Measurements from ENCODE around the gene DAPK2. TPM values are rescaled to one million over a fixed set of nuclear protein-coding genes. Genes with fewer than 3 reads are reported as not detected.

Gene DAPK2
- total RNA-seq, 4 donors from 2014 or later = 28.5 to 70.8 (median 52.7) TPM

DNA sequence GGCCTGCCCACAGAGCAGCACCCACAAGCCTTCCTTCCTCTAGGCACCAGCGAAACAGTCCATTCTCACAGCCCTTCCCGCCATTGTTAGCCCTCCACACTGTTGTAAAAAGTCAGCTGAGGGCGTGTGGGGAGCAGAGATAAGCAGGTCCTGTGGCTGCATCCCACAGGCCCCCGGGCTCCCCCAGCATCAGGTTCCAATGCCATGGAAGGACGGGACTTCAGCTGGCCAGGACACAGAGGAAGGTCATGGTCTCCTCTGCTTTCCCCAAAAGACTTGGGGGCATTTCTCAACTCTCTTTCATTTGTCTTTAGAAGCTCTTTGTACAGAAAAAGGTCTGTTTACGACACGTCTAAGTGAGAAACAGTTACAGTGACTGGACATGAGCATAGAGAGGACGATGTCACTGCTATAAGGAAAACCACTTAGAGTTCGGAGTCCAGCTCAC, 127.4 kb downstream of the DAPK2 start:
- H3K27ac ChIP-seq = peak overlapping the region; percentile 22 to 79 (median 73)
- intact Hi-C loops (cut with DNase I; ENCODE audit: low total_unique reads) = no loop called here

DNA sequence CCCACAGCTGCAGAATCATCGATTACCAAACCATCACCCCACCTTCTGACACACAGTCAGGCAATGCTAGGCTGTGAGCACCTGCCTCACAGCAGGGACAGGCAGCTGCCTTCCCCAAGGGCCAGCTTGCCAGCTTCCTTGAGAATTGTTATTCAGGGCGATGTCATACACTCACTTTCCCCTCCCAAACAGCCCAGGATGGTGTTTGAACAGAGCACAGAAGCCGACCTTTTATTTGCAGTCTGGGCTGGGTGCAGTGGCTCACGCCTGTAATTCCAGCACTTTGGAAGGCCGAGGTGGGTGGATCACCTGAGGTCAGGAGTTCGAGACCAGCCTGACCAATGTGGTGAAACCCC, 128.0 kb downstream of the DAPK2 start:
- Histone ChIP-seq H3K27ac (peak overlapping the region; percentile 22 to 79 (median 73)), H3K4me1 (peaks cover 39 to 46% of the 10 kb centered on the region in 2 donors), H3K4me3 (no peak overlapping the region), H3K9me3 (no peaks in the 10 kb centered on the region), H3K36me3 (peaks cover 0 to 15% of the 10 kb centered on the region in 2 donors), H3K27me3 (no peaks in the 10 kb centered on the region)
- in situ Hi-C loops (cut with MboI; ENCODE audit: low sequenced_read_pairs in 4 of 4) (no loop called here), intact Hi-C loops (cut with DNase I; ENCODE audit: low total_unique reads) (no loop called here)
- DNase-seq (no peak), ATAC-seq (no peak)
- TF ChIP-seq POLR2A (IDR thresholded peaks at IDR 0.05) (no peak), CTCF (IDR thresholded peaks at IDR 0.05 in 4 of 5, conservative IDR thresholded peaks at IDR 0.05 in 1 of 5) (no peak)

More for the DNA sequence above, 127.4 kb downstream of the DAPK2 start:
- ATAC-seq (no peak), DNase-seq (no peak)
- Histone ChIP-seq H3K36me3 (peaks cover 0 to 22% of the 10 kb centered on the region in 2 donors), H3K27me3 (no peaks in the 10 kb centered on the region), H3K9me3 (no peaks in the 10 kb centered on the region), H3K4me1 (peaks cover 39 to 46% of the 10 kb centered on the region in 2 donors), H3K4me3 (no peak overlapping the region)
- in situ Hi-C loops (cut with MboI; ENCODE audit: low sequenced_read_pairs in 4 of 4) = no loop called here
- TF ChIP-seq CTCF (IDR thresholded peaks at IDR 0.05 in 4 of 5, conservative IDR thresholded peaks at IDR 0.05 in 1 of 5) = no peak
- TF ChIP-seq POLR2A (IDR thresholded peaks at IDR 0.05) = no peak

DNA sequence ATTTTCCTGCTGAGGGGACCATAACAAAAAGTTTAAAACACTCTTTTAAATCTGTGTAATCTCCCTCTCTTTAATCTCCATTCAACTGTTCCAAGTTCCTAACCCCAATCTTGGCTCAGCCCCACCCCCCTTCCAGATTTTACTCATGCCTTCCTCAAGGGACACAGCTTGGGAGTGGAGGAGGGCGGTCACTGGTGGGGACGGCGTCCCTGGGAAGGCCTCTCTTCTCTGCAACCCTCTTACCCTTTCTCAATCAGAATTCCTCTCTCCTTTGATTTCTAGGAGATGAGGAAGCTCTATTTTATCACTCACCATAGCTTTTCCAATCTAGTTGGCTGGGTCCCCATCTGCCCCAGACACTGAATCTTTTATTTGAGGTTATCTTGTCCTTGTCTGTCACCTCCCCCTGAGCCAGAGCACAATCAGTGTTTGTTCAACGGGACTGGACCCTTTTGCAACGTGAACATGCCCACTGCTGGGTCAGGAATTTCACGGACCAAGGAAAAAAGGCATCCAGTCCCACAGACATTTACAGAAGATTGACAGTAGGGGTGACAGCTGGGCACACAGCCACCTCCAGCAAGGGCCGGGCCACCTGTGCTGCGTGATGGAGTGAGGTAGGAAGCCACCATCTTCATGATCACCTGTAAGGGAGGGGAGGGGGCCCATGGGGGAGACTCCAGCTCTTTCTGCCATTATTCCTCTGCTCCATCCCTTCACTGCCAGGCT, 128.5 kb downstream of the DAPK2 start:
- TF ChIP-seq POLR2A (IDR thresholded peaks at IDR 0.05) (no peak), CTCF (IDR thresholded peaks at IDR 0.05 in 4 of 5, conservative IDR thresholded peaks at IDR 0.05 in 1 of 5) (no peak)
- no peak for ATAC-seq
- in situ Hi-C loops (cut with MboI; ENCODE audit: low sequenced_read_pairs in 4 of 4) = no loop called here
- Histone ChIP-seq H3K36me3 (peaks cover 0 to 11% of the 10 kb centered on the region in 2 donors), H3K9me3 (no peaks in the 10 kb centered on the region), H3K27me3 (no peaks in the 10 kb centered on the region), H3K4me3 (no peak overlapping the region), H3K4me1 (peaks cover 39 to 44% of the 10 kb centered on the region in 2 donors), H3K27ac (peak overlapping the region; percentile 22 to 79 (median 73))
- DNase-seq = peak in 1 of 2 donors; percentile 48
- intact Hi-C loops (cut with DNase I; ENCODE audit: low total_unique reads) = loop anchor here (2.0 kb wide), 1 partner anchor 129 kb away; the partner anchor contains the start of gene DAPK2

DNA sequence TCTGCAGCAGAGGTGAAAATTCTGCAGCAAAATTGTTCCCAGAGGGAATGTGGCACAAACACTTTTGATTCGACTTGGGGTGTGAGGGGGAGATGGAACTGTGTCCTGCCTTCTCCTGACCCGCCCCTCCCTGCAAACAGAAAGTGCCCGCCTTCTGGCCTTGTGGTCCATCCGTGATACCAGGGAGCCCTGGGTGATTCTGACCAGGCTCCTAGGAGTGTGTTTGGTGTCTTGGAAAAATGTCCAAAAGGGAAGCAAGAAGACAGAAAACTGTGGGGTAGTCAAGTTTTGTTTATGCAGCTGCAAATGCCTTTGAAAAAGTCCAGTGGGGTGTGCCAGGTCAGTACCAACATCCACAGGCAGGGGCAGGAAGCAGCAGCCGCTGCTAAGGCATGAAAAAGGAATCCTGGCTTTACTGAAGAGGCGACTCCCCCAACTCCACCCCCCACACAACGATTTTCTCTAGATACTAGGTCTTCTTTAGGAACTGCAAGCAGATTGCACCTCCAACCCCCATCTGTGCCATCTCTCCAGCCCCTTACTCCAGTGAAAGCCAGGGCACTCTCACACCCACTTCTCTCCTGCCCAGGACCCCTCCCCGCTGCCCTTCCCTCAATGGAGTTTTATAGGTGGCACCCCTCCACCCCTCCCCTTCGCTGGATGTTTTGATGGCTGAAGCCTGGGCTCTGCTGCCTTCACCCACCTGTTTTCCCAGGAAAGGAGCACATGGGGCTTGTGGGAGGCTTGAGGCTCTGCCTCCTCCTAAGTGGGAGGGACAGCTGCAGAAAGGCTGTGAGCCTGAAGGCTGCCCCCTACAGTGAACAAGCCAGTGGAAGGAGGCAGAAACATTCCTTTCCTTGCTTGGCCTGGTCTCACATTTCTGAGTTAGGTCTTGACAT, 130.2 kb downstream of the DAPK2 start:
- ATAC-seq = peak; percentile 9 to 47

More for the DNA sequence above, 130.2 kb downstream of the DAPK2 start:
- H3K4me1 ChIP-seq = peaks cover 37 to 39% of the 10 kb centered on the region in 2 donors
- no peaks in the 10 kb centered on the region for H3K36me3 ChIP-seq
- H3K4me3 ChIP-seq = no peak overlapping the region
- no peaks in the 10 kb centered on the region for H3K27me3 ChIP-seq
- no peak for DNase-seq
- peak overlapping the region; percentile 68 to 79 (median 73) for H3K27ac ChIP-seq
- H3K9me3 ChIP-seq = no peaks in the 10 kb centered on the region
- TF ChIP-seq CTCF (IDR thresholded peaks at IDR 0.05 in 4 of 5, conservative IDR thresholded peaks at IDR 0.05 in 1 of 5) (peak; percentile 7 to 64 (median 56)), POLR2A (IDR thresholded peaks at IDR 0.05) (no peak)
- intact Hi-C loops (cut with DNase I; ENCODE audit: low total_unique reads) = loop anchor here (2.0 kb wide), 1 partner anchor 131 kb away; the partner anchor contains the start of gene DAPK2
- in situ Hi-C loops (cut with MboI; ENCODE audit: low sequenced_read_pairs in 4 of 4) = no loop called here
